ENCODE results near the gene KCNIP1. TPM values are rescaled to one million over a fixed set of nuclear protein-coding genes. Genes with fewer than 3 reads are reported as not detected.

Gene KCNIP1
- total RNA-seq, 4 donors from 2014 or later = 0.97 to 1.7 TPM; not detected in 2

DNA sequence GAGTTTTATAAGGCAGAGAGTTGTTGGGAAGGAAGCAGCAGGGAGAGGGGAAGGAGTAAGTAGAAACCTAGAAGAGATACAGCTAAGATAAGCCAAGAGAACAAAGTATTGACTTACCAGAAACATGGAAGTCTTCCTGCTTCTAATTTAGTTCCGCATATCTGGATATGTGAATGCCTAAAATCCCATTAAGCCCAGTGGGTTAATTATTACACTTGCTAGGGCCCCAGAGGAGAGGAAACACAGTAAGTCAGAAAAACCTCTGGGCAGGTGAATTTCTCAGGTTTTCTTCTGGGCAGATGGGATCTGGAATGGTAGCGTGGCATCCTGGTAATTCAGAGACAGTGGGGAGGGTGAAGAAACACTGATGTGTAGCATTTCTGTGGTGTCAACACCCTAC, 175.0 kb downstream of the KCNIP1 start:
- intact Hi-C loops (cut with DNase I) = no loop called here
- peaks cover 0 to 7% (median 5%) of the 10 kb centered on the region in 4 donors for H3K4me1 ChIP-seq
- no peak for DNase-seq (ENCODE audit: extremely low spot score)
- H3K4me3 ChIP-seq = no peak overlapping the region
- 83% methylated on average over 2 of the region's 2 CpGs for WGBS
- H3K36me3 ChIP-seq = no peaks in the 10 kb centered on the region
- H3K9me3 ChIP-seq = no peaks in the 10 kb centered on the region
- TF ChIP-seq, protein P1, sequence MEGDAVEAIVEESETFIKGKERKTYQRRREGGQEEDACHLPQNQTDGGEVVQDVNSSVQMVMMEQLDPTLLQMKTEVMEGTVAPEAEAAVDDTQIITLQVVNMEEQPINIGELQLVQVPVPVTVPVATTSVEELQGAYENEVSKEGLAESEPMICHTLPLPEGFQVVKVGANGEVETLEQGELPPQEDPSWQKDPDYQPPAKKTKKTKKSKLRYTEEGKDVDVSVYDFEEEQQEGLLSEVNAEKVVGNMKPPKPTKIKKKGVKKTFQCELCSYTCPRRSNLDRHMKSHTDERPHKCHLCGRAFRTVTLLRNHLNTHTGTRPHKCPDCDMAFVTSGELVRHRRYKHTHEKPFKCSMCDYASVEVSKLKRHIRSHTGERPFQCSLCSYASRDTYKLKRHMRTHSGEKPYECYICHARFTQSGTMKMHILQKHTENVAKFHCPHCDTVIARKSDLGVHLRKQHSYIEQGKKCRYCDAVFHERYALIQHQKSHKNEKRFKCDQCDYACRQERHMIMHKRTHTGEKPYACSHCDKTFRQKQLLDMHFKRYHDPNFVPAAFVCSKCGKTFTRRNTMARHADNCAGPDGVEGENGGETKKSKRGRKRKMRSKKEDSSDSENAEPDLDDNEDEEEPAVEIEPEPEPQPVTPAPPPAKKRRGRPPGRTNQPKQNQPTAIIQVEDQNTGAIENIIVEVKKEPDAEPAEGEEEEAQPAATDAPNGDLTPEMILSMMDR (IDR thresholded peaks at IDR 0.05) = no peak
- TF ChIP-seq POLR2AphosphoS5 (IDR thresholded peaks at IDR 0.05) = no peak
- no peak for TF ChIP-seq POLR2A (IDR thresholded peaks at IDR 0.05; ENCODE audit: low read depth)
- no peak for TF ChIP-seq EP300 (IDR thresholded peaks at IDR 0.05)
- no peak overlapping the region for H3K27ac ChIP-seq (replicated peaks in 1 of 4)
- peaks cover 0 to 63% (median 6%) of the 10 kb centered on the region in 4 donors for H3K27me3 ChIP-seq

DNA sequence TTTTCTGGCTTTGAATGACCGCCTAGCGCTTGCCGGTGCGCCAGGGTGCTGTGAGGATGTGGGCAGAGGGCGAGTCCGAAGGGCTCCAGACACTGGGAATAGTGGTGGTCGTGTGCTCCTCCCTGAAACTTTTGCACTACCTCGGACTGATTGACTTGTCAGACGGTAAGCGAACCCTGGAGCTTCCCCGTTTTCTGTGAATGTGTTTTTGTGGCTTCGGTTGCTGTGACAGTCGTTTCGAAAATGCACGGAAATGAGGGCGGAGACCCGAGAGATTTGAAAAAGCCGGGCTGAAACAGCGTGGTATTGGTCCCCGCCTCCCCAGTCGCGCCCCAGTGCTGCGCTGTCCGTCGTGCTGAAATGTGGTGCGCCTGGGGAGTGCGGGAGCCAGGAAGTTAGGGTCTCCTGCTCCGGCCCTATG, 177.2 kb downstream of the KCNIP1 start:
- no peaks in the 10 kb centered on the region for H3K36me3 ChIP-seq
- no peak for DNase-seq (ENCODE audit: extremely low spot score)
- no peak overlapping the region for H3K4me3 ChIP-seq
- WGBS = 0% methylated on average over 17 of the region's 28 CpGs
- H3K27ac ChIP-seq (replicated peaks in 1 of 4) = no peak overlapping the region
- H3K4me1 ChIP-seq = peaks cover 0 to 7% (median 5%) of the 10 kb centered on the region in 4 donors
- peaks cover 0 to 50% (median 6%) of the 10 kb centered on the region in 4 donors for H3K27me3 ChIP-seq
- H3K9me3 ChIP-seq = no peaks in the 10 kb centered on the region
- TF ChIP-seq EP300 (IDR thresholded peaks at IDR 0.05) (no peak), POLR2A (IDR thresholded peaks at IDR 0.05; ENCODE audit: low read depth) (no peak), POLR2AphosphoS5 (IDR thresholded peaks at IDR 0.05) (no peak)
- TF ChIP-seq, protein P1 (IDR thresholded peaks at IDR 0.05) = no peak
- intact Hi-C loops (cut with DNase I) = no loop called here

DNA sequence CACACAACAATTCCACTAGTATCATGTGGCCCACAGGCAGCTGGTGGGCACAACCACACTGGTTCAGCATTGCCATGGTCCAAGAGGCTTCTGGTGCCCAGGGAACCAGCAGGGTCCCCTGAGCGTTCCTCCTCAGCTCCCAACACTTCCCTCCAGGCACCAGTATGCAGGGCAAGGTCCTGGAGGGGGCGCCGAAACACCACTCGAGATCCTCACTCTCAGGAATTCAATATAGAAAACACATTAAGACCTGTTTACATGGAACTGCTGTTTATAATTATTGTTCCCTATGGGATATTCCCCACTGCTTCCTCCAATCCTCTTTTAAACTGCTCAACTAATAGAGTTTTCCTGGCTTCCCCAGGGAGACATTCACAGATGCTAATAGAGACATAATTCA, 187.8 kb downstream of the KCNIP1 start:
- no peak for TF ChIP-seq POLR2A (IDR thresholded peaks at IDR 0.05; ENCODE audit: low read depth)
- TF ChIP-seq POLR2AphosphoS5 (IDR thresholded peaks at IDR 0.05) = no peak
- no peak for TF ChIP-seq EP300 (IDR thresholded peaks at IDR 0.05)
- TF ChIP-seq, protein P1 (IDR thresholded peaks at IDR 0.05) = no peak
- no peaks in the 10 kb centered on the region for H3K4me1 ChIP-seq
- H3K4me3 ChIP-seq = no peak overlapping the region
- no peak overlapping the region for H3K27ac ChIP-seq (replicated peaks in 1 of 4)
- H3K27me3 ChIP-seq = peaks cover 0 to 46% (median 4%) of the 10 kb centered on the region in 4 donors
- DNase-seq (ENCODE audit: extremely low spot score) = no peak
- H3K9me3 ChIP-seq = no peaks in the 10 kb centered on the region
- intact Hi-C loops (cut with DNase I) = no loop called here
- 56% methylated on average over 4 of the region's 4 CpGs for WGBS
- H3K36me3 ChIP-seq = no peaks in the 10 kb centered on the region

DNA sequence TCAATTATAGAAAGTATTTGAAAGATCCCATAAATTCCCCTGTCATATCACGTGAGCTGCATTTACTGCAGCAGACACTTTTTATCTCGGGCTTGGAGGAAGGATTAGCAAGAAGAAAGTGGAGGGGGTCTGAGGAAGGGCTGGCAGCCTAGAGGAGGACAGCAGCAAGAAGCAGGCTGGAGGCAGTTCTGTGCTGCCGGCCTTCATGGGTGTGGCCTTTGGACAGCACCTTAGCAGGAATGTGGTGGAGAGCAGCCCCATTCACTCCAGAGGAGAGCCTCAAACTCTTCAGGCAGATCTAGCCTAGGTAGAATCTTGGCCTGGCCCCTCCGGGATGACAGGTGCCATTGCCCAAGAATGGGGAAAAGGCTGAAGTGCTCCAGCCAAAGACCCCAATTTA, 189.9 kb downstream of the KCNIP1 start:
- TF ChIP-seq POLR2A (IDR thresholded peaks at IDR 0.05; ENCODE audit: low read depth) = no peak
- no peak for TF ChIP-seq EP300 (IDR thresholded peaks at IDR 0.05)
- TF ChIP-seq, protein P1 (IDR thresholded peaks at IDR 0.05) = no peak
- TF ChIP-seq POLR2AphosphoS5 (IDR thresholded peaks at IDR 0.05) = no peak
- no peaks in the 10 kb centered on the region for H3K4me1 ChIP-seq
- 48% methylated on average over 4 of the region's 4 CpGs for WGBS
- H3K27me3 ChIP-seq = peaks cover 0 to 56% (median 4%) of the 10 kb centered on the region in 4 donors
- DNase-seq (ENCODE audit: extremely low spot score) = no peak
- no peak overlapping the region for H3K27ac ChIP-seq (replicated peaks in 1 of 4)
- H3K36me3 ChIP-seq = no peaks in the 10 kb centered on the region
- intact Hi-C loops (cut with DNase I) = no loop called here
- no peak overlapping the region for H3K4me3 ChIP-seq
- no peaks in the 10 kb centered on the region for H3K9me3 ChIP-seq

DNA sequence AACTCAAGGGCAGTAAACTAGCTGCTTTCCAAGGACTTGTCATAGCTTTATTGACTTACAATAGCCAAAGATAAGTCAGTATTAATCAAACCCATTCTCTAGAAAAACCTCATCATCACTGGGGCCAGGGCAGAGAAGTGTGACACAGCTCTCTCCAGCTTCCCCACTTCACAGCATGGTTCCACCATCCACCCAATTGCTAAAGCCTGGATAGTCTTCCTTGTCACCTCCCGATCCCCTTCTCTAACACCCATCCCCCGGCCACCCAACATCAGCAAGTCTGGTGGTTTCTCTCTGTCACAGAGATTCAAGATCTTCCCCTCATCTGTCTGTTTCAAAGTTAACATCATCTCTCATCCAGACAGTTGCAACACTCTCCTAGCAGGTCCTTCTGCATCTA, 191.1 kb downstream of the KCNIP1 start:
- Histone ChIP-seq H3K4me1 (no peaks in the 10 kb centered on the region), H3K4me3 (no peak overlapping the region), H3K36me3 (no peaks in the 10 kb centered on the region), H3K27ac (replicated peaks in 1 of 4) (no peak overlapping the region), H3K9me3 (no peaks in the 10 kb centered on the region), H3K27me3 (peaks cover 0 to 53% (median 4%) of the 10 kb centered on the region in 4 donors)
- TF ChIP-seq, protein P1 (IDR thresholded peaks at IDR 0.05) = no peak
- TF ChIP-seq POLR2A (IDR thresholded peaks at IDR 0.05; ENCODE audit: low read depth) = no peak
- no peak for TF ChIP-seq EP300 (IDR thresholded peaks at IDR 0.05)
- TF ChIP-seq POLR2AphosphoS5 (IDR thresholded peaks at IDR 0.05) = no peak
- no peak for DNase-seq (ENCODE audit: extremely low spot score)
- intact Hi-C loops (cut with DNase I) = no loop called here
- WGBS = 30% methylated on average over 2 of the region's 2 CpGs

Measured in esophagus muscularis mucosa (tissue), 4 donors.